B cell (primary cell): ENCODE measurements around the gene ALDH9A1. TPM values are rescaled to one million over a fixed set of nuclear protein-coding genes. Genes with fewer than 3 reads are reported as not detected.

Experiments
- ATAC-seq: fragments of 200-7000 bp; cut with Tn5 transposase; one replicate; pipeline ENCODE4 v1.10.0; 2021; ENCODE audit warnings: low read depth, mild to moderate bottlenecking, moderate number of reproducible peaks, moderate library complexity
- CTCF ChIA-PET: fragments of 350-600 bp; sonication (Branson Sonifier 250); formaldehyde crosslinking; loops from one replicate; lab custom pipeline; 2021; ENCODE audit warnings: antibody characterized with exemption, inconsistent platforms; lab: Charles Lee
- POLR2A ChIA-PET: fragments of 350-600 bp; sonication (Branson Sonifier 250); formaldehyde crosslinking; loops from one replicate; lab custom pipeline; 2021; ENCODE audit warnings: antibody characterized with exemption; lab: Charles Lee
- DNase-seq: peaks from one replicate; pipeline ENCODE4 v3.0.0; 2013
- H2AFZ ChIP-seq: 2 replicates; pipeline ENCODE4 v1.6.1; 2012; ENCODE audit warnings: mild to moderate bottlenecking, low read depth, low read length; ENCODE audit not compliant: insufficient read depth, poor library complexity, severe bottlenecking
- H3K27ac ChIP-seq, 2 donors: 1 replicate in 1 of 2; 2 replicates in 1 of 2; pipeline ENCODE4 v1.5.1; 2012 to 2013; ENCODE audit warnings: low read length in 2 of 2, mild to moderate bottlenecking in 2 of 2, moderate library complexity in 1 of 2
- H3K27me3 ChIP-seq, 4 experiments: fragments of 200-600 bp in 1 of 4; sonication (generic) in 1 of 4; replicated peaks in 1 of 4; 1 replicate in 2 of 4; 2 replicates in 2 of 4; pipeline versions ENCODE4 v1.6.1 to v1.7.0; 2013 to 2016; ENCODE audit warnings: low read length in 3 of 4, mild to moderate bottlenecking in 2 of 4, mixed read lengths in 1 of 4, moderate library complexity in 1 of 4; ENCODE audit not compliant: insufficient read depth in 4 of 4, control insufficient read depth in 3 of 4; ENCODE audit errors: control extremely low read depth in 1 of 4
- H3K36me3 ChIP-seq, 2 experiments: replicated peaks in 1 of 2; 1 replicate in 1 of 2; 2 replicates in 1 of 2; pipeline versions ENCODE4 v1.6.1 to v1.7.1; 2013; ENCODE audit warnings: low read length in 1 of 2; ENCODE audit not compliant: insufficient read depth in 2 of 2, control insufficient read depth in 1 of 2; ENCODE audit errors: control extremely low read depth in 1 of 2, extremely low read depth in 1 of 2
- H3K4me1 ChIP-seq, 2 donors: fragments of 200-600 bp in 1 of 2; sonication (generic) in 1 of 2; 1 replicate in 1 of 2; 2 replicates in 1 of 2; pipeline versions ENCODE4 v1.5.1 to v1.6.1; 2013 to 2017; ENCODE audit warnings: low read length in 2 of 2; ENCODE audit not compliant: control insufficient read depth in 2 of 2, insufficient read depth in 2 of 2
- H3K4me2 ChIP-seq: replicated peaks from 2 replicates; pipeline ENCODE3; 2012; ENCODE audit warnings: mild to moderate bottlenecking, low read depth, low read length; ENCODE audit not compliant: poor library complexity, severe bottlenecking
- H3K4me3 ChIP-seq, 5 experiments: fragments of 200-600 bp in 1 of 5; sonication (generic) in 1 of 5; 1 replicate in 3 of 5; 2 replicates in 2 of 5; pipeline versions ENCODE4 v1.5.1 to v1.7.0; 2011 to 2016; ENCODE audit warnings: low read length in 4 of 5, mild to moderate bottlenecking in 4 of 5, low read depth in 2 of 5, control low read depth in 1 of 5, moderate library complexity in 1 of 5; ENCODE audit not compliant: insufficient read depth in 1 of 5; ENCODE audit errors: control extremely low read depth in 1 of 5, extremely low read depth in 1 of 5
- H3K79me2 ChIP-seq: fragments of 200-600 bp; sonication (generic); one replicate; pipeline ENCODE4 v1.6.0; 2016; ENCODE audit warnings: low read length; ENCODE audit not compliant: control insufficient read depth, insufficient read depth
- H3K9ac ChIP-seq: fragments of 200-600 bp; sonication (generic); 2 replicates; pipeline ENCODE4 v1.6.1; 2017; ENCODE audit warnings: mild to moderate bottlenecking, low read length, moderate library complexity
- H3K9me3 ChIP-seq, 3 donors: one replicate each; pipeline versions ENCODE4 v1.6.1 to v1.7.1; 2013; ENCODE audit warnings: low read length in 2 of 3; ENCODE audit not compliant: control insufficient read depth in 2 of 3, insufficient read depth in 1 of 3; ENCODE audit errors: control extremely low read depth in 1 of 3
- H4K20me1 ChIP-seq: 2 replicates; pipeline ENCODE4 v1.6.0; 2012; ENCODE audit warnings: mild to moderate bottlenecking, low read length; ENCODE audit not compliant: insufficient read depth, control insufficient read depth, poor library complexity, severe bottlenecking
- H3K27ac Mint-ChIP-seq: one replicate; pipeline ENCODE4 v1.8.0; 2021; ENCODE audit warnings: mixed read lengths
- H3K27me3 Mint-ChIP-seq: one replicate; pipeline ENCODE4 v1.8.0; 2021; ENCODE audit warnings: mixed read lengths
- H3K4me1 Mint-ChIP-seq: one replicate; pipeline ENCODE4 v1.8.0; 2021; ENCODE audit warnings: mixed read lengths
- H3K4me3 Mint-ChIP-seq: one replicate; pipeline ENCODE4 v1.8.0; 2021; ENCODE audit warnings: mixed read lengths
- H3K9me3 Mint-ChIP-seq: one replicate; pipeline ENCODE4 v1.8.0; 2022; ENCODE audit warnings: mixed read lengths; ENCODE audit not compliant: insufficient read depth
- CTCF ChIP-seq: fragments of 200-600 bp; IDR thresholded peaks from one replicate; pipeline ENCODE4 v1.8.0; 2022; ENCODE audit warnings: antibody characterized with exemption, mild to moderate bottlenecking
- EZH2 ChIP-seq: IDR thresholded peaks from 2 replicates; pipeline ENCODE4 v1.6.1; 2012; ENCODE audit warnings: borderline replicate concordance, low read depth, mild to moderate bottlenecking, moderate library complexity, low read length; ENCODE audit not compliant: insufficient read depth, poor library complexity, severe bottlenecking
- WGBS: methylation state at CpG from one replicate; pipeline ENCODE4 v1.1.5; 2013; ENCODE audit warnings: missing lambda C conversion rate; ENCODE audit not compliant: insufficient coverage; 5-methylcytosine and 5-hydroxymethylcytosine counted together
- intact Hi-C: fragments of 100-400 bp; cut with micrococcal nuclease; formaldehyde crosslinking; loops from one replicate; pipeline ENCODE4 v1.10.0; 2022
- polyA plus RNA-seq: library from polyadenylated mRNA; depleted of rRNA; stranded (reverse); fragments of >200 nt; gene quantifications from 2 replicates; pipeline ENCODE4 v1.2.3, GENCODE V29; 2012
- total RNA-seq, 2 donors: library from RNA; stranded (reverse); fragments of 120-200 nt in 1 of 2; gene quantifications; 1 replicate in 1 of 2; 2 replicates in 1 of 2; pipeline versions ENCODE4 v1.2.3 to v1.2.4, GENCODE V29; 2013 to 2022

The ALDH9A1 gene
- total and polyA plus RNA-seq, 2 donors (not counting 1 experiment from before 2014, with no cell fraction given) = 23.5 to 37.5 TPM

GRCh38 chr1:165737196-165737595 lies 38.8 kb upstream of the ALDH9A1 start:
- Histone ChIP-seq H3K36me3 (peaks cover 11 to 33% of the 10 kb centered on the region in 2 experiments), H2AFZ (no peak overlapping the region), H3K79me2 (peaks cover 18% of the 10 kb centered on the region), H3K4me3 (no peak overlapping the region), H3K4me2 (peak overlapping the region; percentile 20), H4K20me1 (no peaks in the 10 kb centered on the region), H3K4me1 (peaks cover 27 to 28% of the 10 kb centered on the region in 2 donors), H3K27ac (no peak overlapping the region), H3K9me3 (no peaks in the 10 kb centered on the region), H3K27me3 (no peaks in the 10 kb centered on the region), H3K9ac (no peak overlapping the region)
- ChIA-PET CTCF (interaction anchor here (0.7 to 0.8 kb wide), 2 partner anchors 9 to 18 kb away, joined by 3 read pairs; no protein-coding TSS in a partner anchor), POLR2A (interaction anchor here (0.6 to 1.0 kb wide), 2 partner anchors 26 to 32 kb away, joined by 3 to 8 read pairs; no protein-coding TSS in a partner anchor)
- no peak overlapping the region for H3K27ac Mint-ChIP-seq
- ATAC-seq (no peak), DNase-seq (no peak)
- H3K4me3 Mint-ChIP-seq = no peak overlapping the region
- intact Hi-C loops = no loop called here
- H3K27me3 Mint-ChIP-seq = no peaks in the 10 kb centered on the region
- peaks cover 32% of the 10 kb centered on the region for H3K4me1 Mint-ChIP-seq
- TF ChIP-seq EZH2 (no peak), CTCF (no peak)
- H3K9me3 Mint-ChIP-seq = no peaks in the 10 kb centered on the region

GRCh38 chr1:165734906-165735305 lies 36.5 kb upstream of the ALDH9A1 start:
- ATAC-seq = no peak
- Histone ChIP-seq H3K4me1 (peaks cover 27 to 28% of the 10 kb centered on the region in 2 donors), H3K36me3 (peaks cover 2 to 19% of the 10 kb centered on the region in 2 experiments), H3K4me3 (no peak overlapping the region), H4K20me1 (no peaks in the 10 kb centered on the region), H3K4me2 (no peak overlapping the region), H3K27ac (no peak overlapping the region), H3K79me2 (peaks cover 18% of the 10 kb centered on the region), H2AFZ (no peak overlapping the region), H3K9ac (no peak overlapping the region), H3K27me3 (no peaks in the 10 kb centered on the region), H3K9me3 (no peaks in the 10 kb centered on the region)
- intact Hi-C loops = no loop called here
- ChIA-PET CTCF (no interaction called here), POLR2A (no interaction called here)
- Mint-ChIP-seq H3K4me3 (no peak overlapping the region), H3K9me3 (no peaks in the 10 kb centered on the region), H3K27me3 (no peaks in the 10 kb centered on the region), H3K27ac (no peak overlapping the region), H3K4me1 (peaks cover 29% of the 10 kb centered on the region)
- no peak for TF ChIP-seq EZH2
- WGBS = no CpG with 5 or more reads among the region's 3 CpGs
- DNase-seq = no peak
